Kidney epithelial cell (primary cell): Measurements from ENCODE around the gene NUAK1. TPM values are rescaled to one million over a fixed set of nuclear protein-coding genes. Genes with fewer than 3 reads are reported as not detected.

Experiments
- DNase-seq: peaks from one replicate; pipeline ENCODE4 v3.0.0-alpha.2; 2010; ENCODE audit warnings: low read depth
- H3K27me3 ChIP-seq: 2 replicates; pipeline ENCODE4 v1.6.0; 2011; ENCODE audit warnings: low read length; ENCODE audit not compliant: control insufficient read depth, insufficient read depth
- H3K36me3 ChIP-seq: 2 replicates; pipeline ENCODE4 v1.5.1; 2011; ENCODE audit warnings: low read length; ENCODE audit not compliant: control insufficient read depth, insufficient read depth
- H3K4me3 ChIP-seq: 2 replicates; pipeline ENCODE4 v1.5.1; 2011; ENCODE audit warnings: low read depth, mild to moderate bottlenecking, control low read depth, low read length
- total RNA-seq: library from RNA; depleted of rRNA; stranded (reverse); fragments of >200 nt; gene quantifications from 2 replicates; pipeline ENCODE4 v1.2.3, GENCODE V29; 2015
- TF ChIP-seq, protein P1 (sequence below): IDR thresholded peaks from 2 replicates; pipeline ENCODE4 v1.5.1; 2011; ENCODE audit warnings: mild to moderate bottlenecking, moderate library complexity, low read length, control low read depth, inconsistent platforms; ENCODE audit not compliant: insufficient read depth, poor library complexity, severe bottlenecking

NUAK1 gene
- total RNA-seq, 1 donor from 2014 or later, result 38.2 TPM

DNA sequence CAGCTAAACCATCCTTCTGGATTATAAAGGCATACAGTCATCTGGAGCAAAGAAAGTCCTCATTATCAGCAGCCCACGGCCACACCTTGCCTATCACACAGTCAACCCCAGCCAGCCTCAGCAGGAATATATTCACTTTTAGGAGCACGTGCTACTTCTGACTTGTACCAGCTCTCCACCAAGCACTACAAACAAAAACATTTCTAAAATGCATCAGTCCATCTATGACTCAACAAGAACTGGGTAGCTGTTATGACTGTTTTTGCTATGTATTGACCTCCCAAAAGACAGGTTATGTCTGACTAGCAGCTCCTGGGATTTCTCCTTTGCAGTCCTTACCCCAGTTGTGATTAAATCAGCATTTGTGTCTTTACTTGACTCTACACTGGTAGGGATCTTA is 31.2 kb downstream of the NUAK1 start:
- no peak for DNase-seq
- H3K4me3 ChIP-seq, result no peak overlapping the region
- H3K27me3 ChIP-seq, result no peaks in the 10 kb centered on the region
- H3K36me3 ChIP-seq, result no peaks in the 10 kb centered on the region
- TF ChIP-seq, protein P1, sequence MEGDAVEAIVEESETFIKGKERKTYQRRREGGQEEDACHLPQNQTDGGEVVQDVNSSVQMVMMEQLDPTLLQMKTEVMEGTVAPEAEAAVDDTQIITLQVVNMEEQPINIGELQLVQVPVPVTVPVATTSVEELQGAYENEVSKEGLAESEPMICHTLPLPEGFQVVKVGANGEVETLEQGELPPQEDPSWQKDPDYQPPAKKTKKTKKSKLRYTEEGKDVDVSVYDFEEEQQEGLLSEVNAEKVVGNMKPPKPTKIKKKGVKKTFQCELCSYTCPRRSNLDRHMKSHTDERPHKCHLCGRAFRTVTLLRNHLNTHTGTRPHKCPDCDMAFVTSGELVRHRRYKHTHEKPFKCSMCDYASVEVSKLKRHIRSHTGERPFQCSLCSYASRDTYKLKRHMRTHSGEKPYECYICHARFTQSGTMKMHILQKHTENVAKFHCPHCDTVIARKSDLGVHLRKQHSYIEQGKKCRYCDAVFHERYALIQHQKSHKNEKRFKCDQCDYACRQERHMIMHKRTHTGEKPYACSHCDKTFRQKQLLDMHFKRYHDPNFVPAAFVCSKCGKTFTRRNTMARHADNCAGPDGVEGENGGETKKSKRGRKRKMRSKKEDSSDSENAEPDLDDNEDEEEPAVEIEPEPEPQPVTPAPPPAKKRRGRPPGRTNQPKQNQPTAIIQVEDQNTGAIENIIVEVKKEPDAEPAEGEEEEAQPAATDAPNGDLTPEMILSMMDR, result no peak

DNA sequence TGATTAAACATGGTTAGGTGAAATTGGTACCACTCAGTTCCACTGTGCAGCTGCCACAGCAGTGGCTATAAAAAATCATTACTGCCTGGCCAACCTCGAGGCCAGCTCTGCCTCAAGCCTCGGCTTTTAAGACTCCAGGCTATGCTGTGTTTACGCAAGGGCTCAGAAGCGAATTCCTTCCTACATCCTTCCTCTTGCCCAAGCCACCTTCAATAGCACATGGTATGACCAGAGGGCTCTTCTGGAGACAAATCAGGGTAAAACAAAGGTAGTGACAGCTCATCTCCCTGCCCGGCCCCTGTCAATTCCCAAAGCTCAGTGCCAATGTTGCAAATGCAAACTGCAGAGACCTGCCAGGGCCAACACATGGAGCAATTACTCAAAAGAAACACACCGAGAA is 31.9 kb downstream of the NUAK1 start:
- no peak for DNase-seq
- Histone ChIP-seq H3K4me3 (no peak overlapping the region), H3K27me3 (no peaks in the 10 kb centered on the region), H3K36me3 (no peaks in the 10 kb centered on the region)
- TF ChIP-seq, protein P1, result no peak

DNA sequence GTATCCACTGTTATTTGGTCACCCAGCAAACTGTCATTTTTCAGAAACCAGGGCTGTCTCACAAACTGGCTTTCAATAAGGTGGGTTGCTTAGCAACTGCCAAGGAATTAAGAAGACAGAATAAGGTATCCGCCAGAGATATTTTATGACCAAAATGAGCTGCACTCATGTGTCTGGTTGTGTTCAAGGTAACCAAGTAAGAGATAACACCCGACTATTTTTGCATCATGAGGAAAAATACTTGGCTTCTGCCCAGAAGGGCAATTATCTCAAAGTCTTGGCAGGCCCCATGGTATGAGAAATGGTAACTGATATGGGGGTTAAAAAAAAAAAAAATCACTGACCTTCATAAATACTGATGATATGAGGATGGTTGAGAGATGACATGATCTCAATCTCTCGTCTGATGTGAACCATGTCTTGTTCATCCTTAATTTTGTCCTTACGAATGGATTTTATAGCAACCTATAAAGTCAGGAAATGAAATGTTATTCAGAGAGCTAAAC is 32.6 kb downstream of the NUAK1 start:
- TF ChIP-seq, protein P1, result no peak
- H3K27me3 ChIP-seq, result no peaks in the 10 kb centered on the region
- H3K4me3 ChIP-seq, result no peak overlapping the region
- H3K36me3 ChIP-seq, result no peaks in the 10 kb centered on the region
- DNase-seq, result no peak

DNA sequence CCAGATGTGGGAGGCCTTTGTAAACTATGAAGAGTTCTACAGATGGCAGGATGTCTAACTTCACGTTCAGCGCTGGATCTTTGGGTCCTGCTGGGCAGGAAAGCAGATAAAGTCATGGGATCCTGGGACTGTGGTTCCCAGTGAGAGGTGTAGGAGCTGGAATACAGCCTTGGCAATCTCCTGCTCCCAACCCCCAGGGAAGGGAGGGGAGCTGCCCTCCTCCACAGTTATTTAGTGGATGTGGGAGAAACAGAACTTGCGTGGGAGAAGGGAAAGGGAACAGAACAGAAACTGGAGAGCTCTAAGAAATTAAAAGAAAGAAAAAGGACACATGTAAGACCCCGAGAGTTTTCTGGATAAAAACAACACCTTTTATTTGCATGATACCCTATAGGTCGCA is 37.0 kb downstream of the NUAK1 start:
- no peaks in the 10 kb centered on the region for H3K27me3 ChIP-seq
- no peaks in the 10 kb centered on the region for H3K36me3 ChIP-seq
- no peak for DNase-seq
- no peak overlapping the region for H3K4me3 ChIP-seq
- TF ChIP-seq, protein P1, result no peak

DNA sequence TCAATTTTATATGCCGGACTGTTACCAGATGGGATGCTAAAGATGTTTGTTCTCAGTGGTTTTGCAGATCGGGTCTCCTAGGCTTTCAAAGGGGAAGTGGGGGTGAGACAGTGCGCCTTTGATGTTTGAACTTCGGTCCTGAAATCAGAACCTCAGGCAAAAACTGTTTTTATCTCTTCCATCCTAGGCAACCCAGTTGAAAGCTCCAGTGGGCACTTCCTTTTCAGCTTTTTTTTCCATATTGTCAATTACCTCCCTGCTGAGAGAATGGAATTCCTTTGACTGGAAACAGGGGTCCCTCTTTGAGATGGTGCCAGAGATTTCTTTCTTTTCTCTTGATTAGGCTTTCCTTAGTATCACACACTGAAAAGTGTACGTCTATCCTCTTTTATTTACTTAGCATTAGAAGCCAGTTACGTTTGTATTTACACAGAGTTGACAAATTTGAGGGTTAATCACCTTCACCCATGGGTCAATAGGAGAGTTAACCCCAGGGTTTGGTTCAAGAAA is 40.0 kb downstream of the NUAK1 start:
- no peaks in the 10 kb centered on the region for H3K36me3 ChIP-seq
- H3K27me3 ChIP-seq, result no peaks in the 10 kb centered on the region
- no peak overlapping the region for H3K4me3 ChIP-seq
- TF ChIP-seq, protein P1, result no peak
- no peak for DNase-seq

DNA sequence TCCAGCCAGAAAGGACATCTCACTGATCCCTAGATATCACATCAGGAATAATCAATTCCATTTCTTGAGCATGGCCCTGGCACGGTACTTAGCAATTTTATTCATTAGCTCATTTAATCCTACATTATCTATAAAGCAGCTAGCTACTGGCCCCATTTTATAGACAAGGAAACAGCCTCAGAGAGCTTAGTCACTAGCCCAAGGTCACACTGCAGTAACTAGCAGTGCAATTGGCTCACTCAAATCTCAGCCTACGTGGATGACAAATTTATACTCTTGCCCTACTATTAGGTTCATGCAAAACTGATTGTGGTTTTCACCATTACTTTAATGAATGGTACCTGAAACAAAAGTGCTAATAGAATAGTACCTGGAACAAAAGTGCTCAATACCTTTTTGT is 41.7 kb downstream of the NUAK1 start:
- DNase-seq, result no peak

More for the DNA sequence above, 41.7 kb downstream of the NUAK1 start:
- Histone ChIP-seq H3K36me3 (no peaks in the 10 kb centered on the region), H3K27me3 (no peaks in the 10 kb centered on the region), H3K4me3 (no peak overlapping the region)
- TF ChIP-seq, protein P1, result no peak
